K562 (cell line): ENCODE measurements around the gene PRELID1. TPM values are rescaled to one million over a fixed set of nuclear protein-coding genes. Genes with fewer than 3 reads are reported as not detected.

Experiments
- ATAC-seq: fragments of 200-7000 bp; cut with Tn5 transposase; 3 replicates; pipeline ENCODE4 v1.9.1; 2020; ENCODE audit warnings: moderate library complexity
- BruUV-seq: library from RNA; stranded (reverse); fragments of 400-500 nt; replicated peaks from 2 replicates; lab custom pipeline; 2021; lab: Mats Ljungman, UMichigan
- CTCF ChIA-PET: fragments of 300-600 bp; formaldehyde crosslinking; extraction: SDS; loops from one replicate; lab custom pipeline; 2021; ENCODE audit warnings: low intra/inter-chr PET ratio; lab: Yijun Ruan, JAX
- POLR2A ChIA-PET: fragments of 300-600, 350-650 bp; sonication (Branson Sonifier 250); formaldehyde crosslinking; extraction: SDS; loops from one replicate; lab custom pipeline; 2021; ENCODE audit warnings: antibody characterized with exemption, inconsistent platforms; lab: Yijun Ruan, JAX
- DNase-seq, 4 experiments: peaks; one replicate each; pipeline versions ENCODE4 v3.0.0 to v3.0.0-alpha.2; 2011 to 2018; ENCODE audit warnings: low spot score in 3 of 4, mixed read lengths in 3 of 4; ENCODE audit errors: extremely low read depth in 1 of 4
- FAIRE-seq: peaks from 2 replicates; lab custom pipeline; 2011; peaks lifted over from hg19 to GRCh38; lab: Jason Lieb, UNC
- H2AFZ ChIP-seq: 2 replicates; pipeline ENCODE4 v1.6.0; 2011; ENCODE audit warnings: low read depth, low read length, control low read depth, inconsistent platforms
- H3K27ac ChIP-seq: fragments of 200-600 bp; 3 replicates; pipeline ENCODE4 v1.8.0; 2011; ENCODE audit warnings: low read depth, mild to moderate bottlenecking, control low read depth, inconsistent platforms, low read length, moderate library complexity, mixed read lengths; ENCODE audit errors: extremely low read depth
- H3K27me3 ChIP-seq, 2 experiments: fragments of 300-600 bp in 1 of 2; 2 replicates in 1 of 2; 3 replicates in 1 of 2; pipeline versions ENCODE4 v1.6.0 to v1.8.0; 2011; ENCODE audit warnings: inconsistent platforms in 2 of 2, low read length in 2 of 2, mild to moderate bottlenecking in 1 of 2, mixed read lengths in 1 of 2, moderate library complexity in 1 of 2; ENCODE audit not compliant: control insufficient read depth in 2 of 2, insufficient read depth in 2 of 2
- H3K36me3 ChIP-seq: fragments of 300-600 bp; 3 replicates; pipeline ENCODE4 v1.8.0; 2011; ENCODE audit warnings: mild to moderate bottlenecking, low read length, inconsistent platforms; ENCODE audit not compliant: control insufficient read depth, insufficient read depth
- H3K4me1 ChIP-seq, 2 experiments: fragments of 200-600 bp in 1 of 2; replicated peaks in 1 of 2; 2 replicates in 1 of 2; 3 replicates in 1 of 2; pipeline versions ENCODE4 v1.5.1 to v1.8.0; 2011; ENCODE audit warnings: inconsistent platforms in 2 of 2, low read length in 2 of 2, mild to moderate bottlenecking in 1 of 2, mixed read lengths in 1 of 2, moderate library complexity in 1 of 2; ENCODE audit not compliant: control insufficient read depth in 2 of 2, insufficient read depth in 2 of 2
- H3K4me2 ChIP-seq: 2 replicates; pipeline ENCODE4 v1.6.1; 2011; ENCODE audit warnings: low read length, control low read depth, inconsistent platforms, mixed read lengths; ENCODE audit not compliant: insufficient read depth
- H3K4me3 ChIP-seq: fragments of 200-600 bp; sonication (generic), shearing (Covaris generic); 2 replicates; pipeline ENCODE4 v1.5.1; 2016; ENCODE audit warnings: control low read depth, inconsistent platforms
- H3K79me2 ChIP-seq: fragments of 200-600 bp; 3 replicates; pipeline ENCODE4 v1.8.0; 2011; ENCODE audit warnings: low read length, inconsistent platforms; ENCODE audit not compliant: control insufficient read depth, insufficient read depth
- H3K9ac ChIP-seq, 2 experiments: 2 replicates each; pipeline versions ENCODE4 v1.6.0 to v1.6.1; 2011; ENCODE audit warnings: low read depth in 2 of 2, low read length in 2 of 2, control low read depth in 1 of 2, inconsistent platforms in 1 of 2, mild to moderate bottlenecking in 1 of 2, mixed read lengths in 1 of 2; ENCODE audit not compliant: insufficient read depth in 1 of 2
- H3K9me1 ChIP-seq: one replicate; pipeline ENCODE4 v1.6.0; 2011; ENCODE audit warnings: inconsistent platforms, mild to moderate bottlenecking, low read length, moderate library complexity; ENCODE audit not compliant: control insufficient read depth, insufficient read depth
- H3K9me3 ChIP-seq: replicated peaks from 2 replicates; pipeline ENCODE4 v1.5.1; 2011; ENCODE audit warnings: low read depth, low read length, inconsistent platforms; ENCODE audit not compliant: control insufficient read depth, insufficient read depth
- H4K20me1 ChIP-seq: replicated peaks from 2 replicates; pipeline ENCODE4 v1.6.1; 2011; ENCODE audit warnings: low read length, inconsistent platforms, mixed read lengths; ENCODE audit not compliant: control insufficient read depth, insufficient read depth
- CBX1 ChIP-seq: sonication (generic); IDR thresholded peaks from 2 replicates; pipeline ENCODE4 v1.6.1; 2016; ENCODE audit warnings: antibody characterized with exemption, low read depth, mild to moderate bottlenecking
- CHCHD3 ChIP-seq: fragments of 250-450 bp; sonication (Bioruptor Pico); IDR thresholded peaks from 2 replicates; pipeline ENCODE4 v2.1.2; 2022; ENCODE audit warnings: mild to moderate bottlenecking
- KAT2B ChIP-seq: IDR thresholded peaks from one replicate; pipeline ENCODE4 v1.6.1; 2012; ENCODE audit warnings: low read depth, mild to moderate bottlenecking, control low read depth, inconsistent platforms, low read length, moderate library complexity
- NEUROD1 ChIP-seq: fragments of 150-350 bp; IDR thresholded peaks from 2 replicates; pipeline ENCODE4 v1.6.1; 2014; ENCODE audit warnings: borderline replicate concordance, low read length, low read depth; ENCODE audit not compliant: partially characterized antibody
- NR1H2 ChIP-seq: sonication (generic); formaldehyde crosslinking; IDR thresholded peaks from 2 replicates; pipeline ENCODE4 v1.4.0; 2020; ENCODE audit warnings: mild to moderate bottlenecking, missing genetic modification reagents
- POU5F1 ChIP-seq: fragments of 150-350 bp; IDR thresholded peaks from 2 replicates; pipeline ENCODE4 v1.6.1; 2014; ENCODE audit warnings: borderline replicate concordance, low read length, low read depth, mild to moderate bottlenecking; ENCODE audit not compliant: partially characterized antibody
- TBP ChIP-seq: optimal IDR thresholded peaks from 2 replicates; pipeline ENCODE3; 2011; ENCODE audit warnings: low read depth, low read length, improper control_type of control experiment
- ZNF324 ChIP-seq: fragments of 250-450 bp; sonication (Bioruptor Pico); IDR thresholded peaks from 2 replicates; pipeline ENCODE4 v1.4.0; 2020; ENCODE audit warnings: mild to moderate bottlenecking
- WGBS: fragments of 100-300 bp; shearing (Covaris generic); methylation state at CpG from one replicate; pipeline ENCODE4 v1.1.6; 2016; ENCODE audit warnings: low coverage, mixed read lengths; ENCODE audit not compliant: insufficient coverage; ENCODE audit errors: missing lambda C conversion rate; 5-methylcytosine and 5-hydroxymethylcytosine counted together
- in situ Hi-C: fragments of 300-500 bp; cut with MboI; formaldehyde crosslinking; loops from 4 replicates; pipeline ENCODE4 v1.15.0; 2018; ENCODE audit warnings: inconsistent platforms, mixed read lengths
- intact Hi-C: fragments of 100-400 bp; cut with micrococcal nuclease; formaldehyde crosslinking; loops from 2 replicates; pipeline ENCODE4 v1.14.2; 2022
- polyA plus RNA-seq, 8 experiments: library from polyadenylated mRNA; depleted of rRNA in 4 of 8; stranded (reverse) in 5 of 8; unstranded in 3 of 8; fragments of >200 nt; fragmentation: Nextera tagmentation in 2 of 8; fragmentation: Illumina TruSeq in 1 of 8; extraction: Ambion mirVana in 2 of 8; extraction: Trizol in 1 of 8; gene quantifications; 2 replicates each; pipeline versions ENCODE4 v1.2.1 to v1.2.3, GENCODE V29; 2011 to 2014; ENCODE audit warnings: inconsistent platforms in 1 of 8, missing spikeins in 1 of 8
- total RNA-seq, 7 experiments: library from RNA; depleted of rRNA in 6 of 7; stranded (reverse); fragments of >200 nt in 6 of 7; fragmentation: Illumina TruSeq in 2 of 7; extraction: Trizol in 2 of 7; gene quantifications; 2 replicates each; pipeline versions ENCODE4 v1.2.1 to v1.2.3, GENCODE V29; 2011 to 2021; ENCODE audit warnings: low replicate concordance in 1 of 7
- TF ChIP-seq, protein P1 (sequence below): fragments of 450-650 bp; conservative IDR thresholded peaks from 2 replicates; pipeline ENCODE4 v1.6.1; 2016; ENCODE audit warnings: missing genetic modification characterization, low read depth, mild to moderate bottlenecking, missing compliant biosample characterization, moderate library complexity

The PRELID1 gene
- total and polyA plus RNA-seq, 9 of the 15 experiments (the other 6 are each of a cell fraction or from before 2014, with no cell fraction given), result 40.1 to 484 (median 340) TPM

DNA sequence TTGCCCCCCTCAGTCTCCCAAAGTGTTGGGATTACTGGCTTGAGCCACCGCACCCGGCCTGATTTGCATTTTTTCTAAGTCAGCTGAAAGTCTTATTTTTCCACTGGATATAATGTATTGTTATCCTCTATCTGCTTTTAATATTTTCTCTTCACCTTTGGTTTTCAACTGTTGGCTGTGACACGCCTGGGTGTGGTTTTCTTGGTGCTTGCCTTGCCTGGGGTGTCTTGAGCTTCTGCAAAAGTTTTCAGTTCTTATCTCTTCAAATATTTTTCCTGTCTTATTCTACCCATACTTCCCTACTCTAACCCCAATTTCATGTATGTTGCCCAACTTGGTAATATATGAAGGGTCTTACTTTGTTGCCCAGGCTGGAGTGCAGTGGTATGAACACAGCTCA, 12.4 kb downstream of the PRELID1 start:
- H3K9me3 ChIP-seq, result no peaks in the 10 kb centered on the region
- no peak overlapping the region for H3K4me3 ChIP-seq
- CTCF ChIA-PET, result no interaction called here
- in situ Hi-C loops, result no loop called here
- H3K27me3 ChIP-seq, result no peaks in the 10 kb centered on the region
- H3K4me2 ChIP-seq, result no peak overlapping the region
- no peak overlapping the region for H2AFZ ChIP-seq
- FAIRE-seq (no peak), ATAC-seq (no peak), DNase-seq (no peak)
- H4K20me1 ChIP-seq, result no peaks in the 10 kb centered on the region
- no peak overlapping the region for H3K27ac ChIP-seq
- POLR2A ChIA-PET, result interaction anchor here (0.9 to 1.3 kb wide), 2 partner anchors 12 to 142 kb away, joined by 3 to 4 read pairs; no protein-coding TSS in a partner anchor
- no peak overlapping the region for H3K9ac ChIP-seq
- no peaks in the 10 kb centered on the region for H3K9me1 ChIP-seq
- TF ChIP-seq ZNF324 (CRISPR knock-in tag) (no peak), CHCHD3 (CRISPR knock-in tag) (no peak), CBX1 (no peak), NEUROD1 (no peak), POU5F1 (no peak), NR1H2 (CRISPR knock-in tag) (no peak), TBP (no peak), KAT2B (no peak)
- TF ChIP-seq, protein P1, sequence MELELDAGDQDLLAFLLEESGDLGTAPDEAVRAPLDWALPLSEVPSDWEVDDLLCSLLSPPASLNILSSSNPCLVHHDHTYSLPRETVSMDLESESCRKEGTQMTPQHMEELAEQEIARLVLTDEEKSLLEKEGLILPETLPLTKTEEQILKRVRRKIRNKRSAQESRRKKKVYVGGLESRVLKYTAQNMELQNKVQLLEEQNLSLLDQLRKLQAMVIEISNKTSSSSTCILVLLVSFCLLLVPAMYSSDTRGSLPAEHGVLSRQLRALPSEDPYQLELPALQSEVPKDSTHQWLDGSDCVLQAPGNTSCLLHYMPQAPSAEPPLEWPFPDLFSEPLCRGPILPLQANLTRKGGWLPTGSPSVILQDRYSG (tag), result no peak
- 86% methylated on average over 3 of the region's 3 CpGs for WGBS
- no TSS peak for BruUV-seq
- H3K36me3 ChIP-seq, result peaks cover 7% of the 10 kb centered on the region; the same call in 2 of the 3 replicates
- H3K79me2 ChIP-seq, result peaks cover 7% of the 10 kb centered on the region; the same call in 2 of the 3 replicates
- peaks cover 9 to 50% of the 10 kb centered on the region in 2 experiments for H3K4me1 ChIP-seq
- intact Hi-C loops, result loop anchor here (5.0 kb wide), 1 partner anchor 181 kb away; the partner anchor contains the start of gene PDLIM7
